T-cell (primary cell): ENCODE measurements around the gene GPR65. TPM values are rescaled to one million over a fixed set of nuclear protein-coding genes. Genes with fewer than 3 reads are reported as not detected.
A peak's percentile ranks its signal among the peaks of the same experiment; 100 is the strongest.

Source experiments
- ATAC-seq, 4 experiments: fragments of 200-7000 bp in 3 of 4; fragments of 150-1000 bp in 1 of 4; cut with Tn5 transposase; replicated peaks in 1 of 4; 1 replicate in 3 of 4; 2 replicates in 1 of 4; pipeline ENCODE4 v1.10.0; 2021; ENCODE audit warnings: moderate library complexity in 3 of 4, mild to moderate bottlenecking in 2 of 4, moderate number of reproducible peaks in 1 of 4
- CTCF ChIA-PET, 2 donors: fragments of 300-600 bp; sonication (Branson Sonifier 250); formaldehyde crosslinking; loops; one replicate each; lab custom pipeline; 2022; ENCODE audit warnings: antibody characterized with exemption in 2 of 2; lab: Charles Lee
- POLR2A ChIA-PET, 2 donors: fragments of 300-600 bp; sonication (Branson Sonifier 250); formaldehyde crosslinking; loops; one replicate each; lab custom pipeline; 2022; ENCODE audit warnings: antibody characterized with exemption in 2 of 2; lab: Charles Lee
- DNase-seq, 35 experiments: peaks; one replicate each; pipeline versions ENCODE4 v3.0.0 to v3.0.0-alpha.2; 2013 to 2023
- H3K27ac ChIP-seq: one replicate; pipeline ENCODE4 v1.5.1; 2013; ENCODE audit warnings: low read length
- H3K27me3 ChIP-seq, 2 experiments: replicated peaks in 1 of 2; 1 replicate in 1 of 2; 2 replicates in 1 of 2; pipeline versions ENCODE4 v1.6.1 to v1.7.0; 2013; ENCODE audit warnings: low read length in 1 of 2, mixed read lengths in 1 of 2; ENCODE audit not compliant: control insufficient read depth in 2 of 2, insufficient read depth in 2 of 2; ENCODE audit errors: extremely low read depth in 1 of 2
- H3K36me3 ChIP-seq, 2 donors: 1 replicate in 1 of 2; 2 replicates in 1 of 2; pipeline versions ENCODE4 v1.6.1 to v1.7.0; 2013; ENCODE audit warnings: low read length in 1 of 2; ENCODE audit not compliant: control insufficient read depth in 2 of 2, insufficient read depth in 1 of 2; ENCODE audit errors: extremely low read depth in 1 of 2
- H3K4me1 ChIP-seq, 2 experiments: 1 replicate in 1 of 2; 2 replicates in 1 of 2; pipeline versions ENCODE4 v1.6.1 to v1.7.0; 2013; ENCODE audit warnings: low read length in 2 of 2, mixed read lengths in 1 of 2; ENCODE audit not compliant: insufficient read depth in 2 of 2, control insufficient read depth in 1 of 2; ENCODE audit errors: extremely low read depth in 1 of 2
- H3K4me3 ChIP-seq, 2 donors: 1 replicate in 1 of 2; 2 replicates in 1 of 2; pipeline versions ENCODE4 v1.5.1 to v1.7.0; 2013; ENCODE audit warnings: mild to moderate bottlenecking in 2 of 2, low read length in 1 of 2, moderate library complexity in 1 of 2; ENCODE audit not compliant: control insufficient read depth in 1 of 2; ENCODE audit errors: extremely low read depth in 1 of 2
- H3K9me3 ChIP-seq: 2 replicates; pipeline ENCODE4 v1.7.0; 2013
- H3K27ac Mint-ChIP-seq, 2 donors: one replicate each; pipeline ENCODE4 v1.8.0; 2020 to 2021; ENCODE audit warnings: mild to moderate bottlenecking in 2 of 2, mixed read lengths in 2 of 2
- H3K27me3 Mint-ChIP-seq, 2 donors: one replicate each; pipeline ENCODE4 v1.8.0; 2021 to 2022; ENCODE audit warnings: mixed read lengths in 2 of 2
- H3K36me3 Mint-ChIP-seq: one replicate; pipeline ENCODE4 v1.8.0; 2021; ENCODE audit warnings: mixed read lengths
- H3K4me1 Mint-ChIP-seq, 3 donors: one replicate each; pipeline ENCODE4 v1.8.0; 2020 to 2022; ENCODE audit warnings: mixed read lengths in 3 of 3, mild to moderate bottlenecking in 1 of 3
- H3K4me3 Mint-ChIP-seq, 3 donors: one replicate each; pipeline ENCODE4 v1.8.0; 2020 to 2022; ENCODE audit warnings: mild to moderate bottlenecking in 3 of 3, mixed read lengths in 3 of 3, moderate library complexity in 3 of 3
- H3K9me3 Mint-ChIP-seq, 3 donors: one replicate each; pipeline ENCODE4 v1.8.0; 2020 to 2022; ENCODE audit warnings: mixed read lengths in 3 of 3
- WGBS: methylation state at CpG from one replicate; pipeline ENCODE4 v1.1.5; 2013; ENCODE audit warnings: missing lambda C conversion rate; ENCODE audit not compliant: insufficient coverage; 5-methylcytosine and 5-hydroxymethylcytosine counted together
- total RNA-seq, 35 experiments: library from RNA in 6 of 35; stranded (reverse) in 6 of 35; fragments of 120-200 nt in 1 of 35; gene quantifications; one replicate each; pipeline versions ENCODE4 v1.2.1 to v1.2.4 and lab custom pipeline; 2013 to 2026

Gene GPR65
- total RNA-seq, 5 donors from 2014 or later (not counting 1 experiment from before 2014, with no cell fraction given) = 8.3 to 13.4 (median 10.9) TPM

- Histone ChIP-seq H3K27me3 (no peaks in the 10 kb centered on the region), H3K9me3 (no peaks in the 10 kb centered on the region), H3K36me3 (no peaks in the 10 kb centered on the region), H3K4me1 (no peaks in the 10 kb centered on the region), H3K4me3 (no peak overlapping the region), H3K27ac (no peak overlapping the region)
- no peak overlapping the region for H3K4me3 Mint-ChIP-seq
- no CpG with 5 or more reads among the region's 4 CpGs for WGBS
- DNase-seq = no peak
- H3K27me3 Mint-ChIP-seq = no peaks in the 10 kb centered on the region
- H3K36me3 Mint-ChIP-seq = no peaks in the 10 kb centered on the region
- CTCF ChIA-PET = interaction anchor here in 1 of 2 donors (0.7 kb wide), 1 partner anchor 10 kb away, joined by 3 read pairs; no protein-coding TSS in a partner anchor
- no peaks in the 10 kb centered on the region for H3K9me3 Mint-ChIP-seq
- peaks cover 1 to 12% (median 5%) of the 10 kb centered on the region in 3 donors for H3K4me1 Mint-ChIP-seq
- ATAC-seq = no peak
- H3K27ac Mint-ChIP-seq = no peak overlapping the region
- POLR2A ChIA-PET = no interaction called here
Observed at GRCh38 chr14:88043529-88044443, 38.9 kb downstream of the GPR65 start.

DNA sequence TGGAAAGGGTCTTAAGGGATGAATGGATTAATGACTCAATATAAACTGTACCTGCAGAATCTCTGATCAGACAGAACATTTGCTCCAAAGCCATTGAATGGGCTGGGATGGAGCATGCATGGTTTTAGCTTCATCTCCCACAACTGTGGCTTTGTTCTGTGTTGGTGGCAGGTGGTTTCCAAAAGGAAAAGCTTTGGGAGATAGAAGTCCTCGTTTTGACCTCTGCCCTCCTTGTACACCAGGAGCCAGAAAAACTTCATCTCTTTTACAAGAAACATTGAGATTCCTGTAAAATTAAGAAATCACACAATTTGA is 39.5 kb downstream of the GPR65 start:
- Mint-ChIP-seq H3K4me3 (no peak overlapping the region), H3K4me1 (peaks cover 0 to 7% (median 5%) of the 10 kb centered on the region in 3 donors), H3K27me3 (no peaks in the 10 kb centered on the region), H3K9me3 (no peaks in the 10 kb centered on the region), H3K36me3 (no peaks in the 10 kb centered on the region), H3K27ac (no peak overlapping the region)
- peak overlapping the region; percentile 1 for H3K27ac ChIP-seq
- DNase-seq (no peak), ATAC-seq (no peak)
- ChIA-PET POLR2A (no interaction called here), CTCF (interaction anchor here in 1 of 2 donors (0.7 kb wide), 1 partner anchor 10 kb away, joined by 3 read pairs; no protein-coding TSS in a partner anchor)
- H3K36me3 ChIP-seq = no peaks in the 10 kb centered on the region
- H3K4me1 ChIP-seq = no peaks in the 10 kb centered on the region
- WGBS = 33% methylated on average over 1 of the region's 1 CpG
- no peaks in the 10 kb centered on the region for H3K27me3 ChIP-seq
- no peaks in the 10 kb centered on the region for H3K9me3 ChIP-seq
- no peak overlapping the region for H3K4me3 ChIP-seq

GRCh38 chr14:88044776-88045446 is 40.0 kb downstream of the GPR65 start:
- H3K4me1 Mint-ChIP-seq = peaks cover 2 to 9% (median 5%) of the 10 kb centered on the region in 3 donors
- no peaks in the 10 kb centered on the region for H3K9me3 Mint-ChIP-seq
- H3K27me3 ChIP-seq = no peaks in the 10 kb centered on the region
- H3K36me3 ChIP-seq = no peaks in the 10 kb centered on the region
- CTCF ChIA-PET = no interaction called here
- no peaks in the 10 kb centered on the region for H3K27me3 Mint-ChIP-seq
- WGBS = no CpG with 5 or more reads among the region's 4 CpGs
- H3K4me3 ChIP-seq = no peak overlapping the region
- no peaks in the 10 kb centered on the region for H3K9me3 ChIP-seq
- H3K4me1 ChIP-seq = no peaks in the 10 kb centered on the region
- H3K36me3 Mint-ChIP-seq = no peaks in the 10 kb centered on the region
- H3K27ac ChIP-seq = peak overlapping the region; percentile 1
- POLR2A ChIA-PET = interaction anchor here in 1 of 2 donors (0.6 kb wide), 1 partner anchor 1983 kb away, joined by 3 read pairs; no protein-coding TSS in a partner anchor
- peak in 1 of 35 experiments; percentile 2 for DNase-seq
- H3K27ac Mint-ChIP-seq = peak overlapping the region in 1 of 2 donors; percentile 17
- H3K4me3 Mint-ChIP-seq = no peak overlapping the region
- peak in 1 of 4 experiments; percentile 44 for ATAC-seq

DNA sequence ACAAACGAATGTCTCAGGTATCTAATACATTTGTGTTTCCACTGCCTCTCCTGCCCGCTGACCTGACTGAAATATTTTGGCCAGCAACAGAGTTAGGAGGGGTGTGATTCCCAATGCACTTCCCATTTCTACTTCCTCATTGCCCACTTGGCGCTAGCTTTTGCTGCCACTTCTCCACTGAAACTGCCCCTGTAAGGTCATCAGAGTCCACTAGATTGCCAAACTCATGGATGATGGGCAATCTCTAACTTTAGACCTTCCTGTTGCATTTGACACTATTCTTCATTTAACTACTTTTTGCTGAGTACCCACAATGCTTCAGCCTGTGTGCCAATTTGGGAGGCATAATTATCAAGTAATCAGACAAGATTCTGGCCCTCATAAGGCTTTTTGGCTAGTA is 40.8 kb downstream of the GPR65 start:
- no peaks in the 10 kb centered on the region for H3K9me3 Mint-ChIP-seq
- no peaks in the 10 kb centered on the region for H3K36me3 Mint-ChIP-seq
- CTCF ChIA-PET = no interaction called here
- H3K4me1 Mint-ChIP-seq = peaks cover 5 to 17% (median 10%) of the 10 kb centered on the region in 3 donors
- Histone ChIP-seq H3K9me3 (no peaks in the 10 kb centered on the region), H3K4me1 (no peaks in the 10 kb centered on the region), H3K36me3 (no peaks in the 10 kb centered on the region), H3K4me3 (no peak overlapping the region), H3K27me3 (no peaks in the 10 kb centered on the region), H3K27ac (no peak overlapping the region)
- H3K4me3 Mint-ChIP-seq = no peak overlapping the region
- H3K27me3 Mint-ChIP-seq = no peaks in the 10 kb centered on the region
- no peak overlapping the region for H3K27ac Mint-ChIP-seq
- WGBS = 86% methylated on average over 1 of the region's 3 CpGs
- POLR2A ChIA-PET = no interaction called here
- no peak for DNase-seq
- ATAC-seq = no peak

- no peaks in the 10 kb centered on the region for H3K27me3 ChIP-seq
- H3K27ac ChIP-seq = no peak overlapping the region
- H3K9me3 ChIP-seq = no peaks in the 10 kb centered on the region
- DNase-seq (no peak), ATAC-seq (no peak)
- peaks cover 5 to 18% (median 12%) of the 10 kb centered on the region in 3 donors for H3K4me1 Mint-ChIP-seq
- no peak overlapping the region for H3K4me3 ChIP-seq
- H3K27ac Mint-ChIP-seq = no peak overlapping the region
- H3K4me3 Mint-ChIP-seq = no peak overlapping the region
- ChIA-PET POLR2A (interaction anchor here in 1 of 2 donors (0.6 kb wide), 1 partner anchor 14 kb away, joined by 3 read pairs; no protein-coding TSS in a partner anchor), CTCF (no interaction called here)
- no peaks in the 10 kb centered on the region for H3K36me3 ChIP-seq
- peaks cover 0 to under 1% (median 0%) of the 10 kb centered on the region in 3 donors for H3K9me3 Mint-ChIP-seq
- no peaks in the 10 kb centered on the region for H3K36me3 Mint-ChIP-seq
- no peaks in the 10 kb centered on the region for H3K4me1 ChIP-seq
- no peaks in the 10 kb centered on the region for H3K27me3 Mint-ChIP-seq
- WGBS = no CpG with 5 or more reads among the region's 1 CpG
Observed at GRCh38 chr14:88048351-88048750, 43.4 kb downstream of the GPR65 start.

- POLR2A ChIA-PET = no interaction called here
- WGBS = no CpG with 5 or more reads among the region's 1 CpG
- no peaks in the 10 kb centered on the region for H3K27me3 Mint-ChIP-seq
Observed at GRCh38 chr14:88049266-88049665, 44.3 kb downstream of the GPR65 start.

More at GRCh38 chr14:88049266-88049665, 44.3 kb downstream of the GPR65 start:
- no peaks in the 10 kb centered on the region for H3K9me3 ChIP-seq
- CTCF ChIA-PET = no interaction called here
- Mint-ChIP-seq H3K36me3 (no peaks in the 10 kb centered on the region), H3K4me3 (no peak overlapping the region), H3K4me1 (peaks cover 5 to 16% (median 12%) of the 10 kb centered on the region in 3 donors), H3K9me3 (peaks cover 0 to 2% (median 0%) of the 10 kb centered on the region in 3 donors), H3K27ac (no peak overlapping the region)
- no peak for ATAC-seq
- H3K4me1 ChIP-seq = no peaks in the 10 kb centered on the region
- DNase-seq = no peak
- no peak overlapping the region for H3K27ac ChIP-seq
- no peaks in the 10 kb centered on the region for H3K36me3 ChIP-seq
- H3K27me3 ChIP-seq = no peaks in the 10 kb centered on the region
- H3K4me3 ChIP-seq = no peak overlapping the region
